ENCODE measurements around the gene POT1. TPM values are rescaled to one million over a fixed set of nuclear protein-coding genes. Genes with fewer than 3 reads are reported as not detected.

Gene POT1
- total and polyA plus RNA-seq, 2 of the 8 experiments (the other 6 are each of a cell fraction or from before 2014, with no cell fraction given) = 13.1 to 22.8 TPM

GRCh38 chr7:124922200-124922599 is 7.4 kb downstream of the POT1 start:
- H2BK120ac ChIP-seq (replicated peaks; ENCODE audit: low read depth, low read length) = no peak overlapping the region
- H3K9ac ChIP-seq (replicated peaks in 1 of 4; ENCODE audit: extremely low read depth in 1 of 4, low read depth in 3 of 4, low read length in 3 of 4) = no peak overlapping the region
- no peak overlapping the region for H3K18ac ChIP-seq (ENCODE audit: extremely low read depth, low read length)
- H2BK12ac ChIP-seq (ENCODE audit: low read depth, low read length) = no peak overlapping the region
- H2BK15ac ChIP-seq (ENCODE audit: low read length) = no peak overlapping the region
- H3K79me1 ChIP-seq (ENCODE audit: low read depth, low read length) = peaks cover 5% of the 10 kb centered on the region
- POLR2A ChIA-PET (ENCODE audit: partially characterized antibody) = no interaction called here
- no peak overlapping the region for H3K14ac ChIP-seq (ENCODE audit: insufficient read length)
- no peak overlapping the region for H3K23ac ChIP-seq (ENCODE audit: insufficient read length)
- H4K8ac ChIP-seq (ENCODE audit: extremely low read depth, insufficient read depth, low read length) = no peak overlapping the region
- H3K23me2 ChIP-seq (ENCODE audit: low read depth, low read length) = no peaks in the 10 kb centered on the region
- peaks cover 0 to 2% of the 10 kb centered on the region in 2 experiments for H4K20me1 ChIP-seq (replicated peaks in 1 of 2; ENCODE audit: control insufficient read depth in 1 of 2, insufficient read depth in 2 of 2, low read length in 2 of 2)
- no peak overlapping the region for H3K27ac ChIP-seq (ENCODE audit: low read depth, low read length)
- no peak overlapping the region for H3K4ac ChIP-seq (replicated peaks; ENCODE audit: insufficient read length, low read depth, low read length)
- H3K4me3 ChIP-seq (ENCODE audit: extremely low read depth in 1 of 4, insufficient read depth in 2 of 4, low read depth in 3 of 4, low read length in 4 of 4) = no peak overlapping the region
- H3K9me3 ChIP-seq (ENCODE audit: insufficient read depth in 2 of 2, low read depth in 1 of 2, low read length in 1 of 2) = no peaks in the 10 kb centered on the region
- CTCF ChIA-PET (ENCODE audit: partially characterized antibody) = no interaction called here
- H3K79me2 ChIP-seq (ENCODE audit: control insufficient read depth in 1 of 2, insufficient read depth in 2 of 2, low read length in 2 of 2) = peaks cover 0 to 87% of the 10 kb centered on the region in 2 experiments; a peak in 3 of 4 replicates
- H3K56ac ChIP-seq (replicated peaks; ENCODE audit: insufficient read length, low read depth, low read length) = no peak overlapping the region
- no peaks in the 10 kb centered on the region for H3K4me1 ChIP-seq (replicated peaks in 1 of 4; ENCODE audit: control insufficient read depth in 3 of 4, insufficient read depth in 4 of 4, low read length in 3 of 4)
- no peak for DNase-seq (ENCODE audit: low read depth in 1 of 2, low spot score in 2 of 2)
- H2AFZ ChIP-seq (ENCODE audit: low read length) = no peak overlapping the region
- H2AK5ac ChIP-seq (ENCODE audit: low read depth, low read length) = no peak overlapping the region
- TF ChIP-seq CREB1 (IDR thresholded peaks at IDR 0.05) (no peak), ZNF274 (IDR thresholded peaks at IDR 0.05; ENCODE audit: borderline replicate concordance, extremely low read depth, low read length) (no peak), CTBP2 (IDR thresholded peaks at IDR 0.05; ENCODE audit: borderline replicate concordance, insufficient read depth, insufficient read length, low read length) (no peak), TAF7 (optimal IDR thresholded peaks at IDR 0.05; ENCODE audit: borderline replicate concordance, low read depth, low read length) (no peak), HDAC2 (IDR thresholded peaks at IDR 0.05; ENCODE audit: borderline replicate concordance in 1 of 2, low read depth in 2 of 2, low read length in 2 of 2) (no peak), CBX8 (IDR thresholded peaks at IDR 0.05; ENCODE audit: borderline replicate concordance, low read depth, low read length) (no peak), BCL11A (IDR thresholded peaks at IDR 0.05; ENCODE audit: low read depth in 2 of 2, low read length in 2 of 2) (no peak), BRCA1 (IDR thresholded peaks at IDR 0.05; ENCODE audit: low read depth, low read length) (no peak), TBP (IDR thresholded peaks at IDR 0.05; ENCODE audit: low read depth, low read length) (no peak), KDM4A (IDR thresholded peaks at IDR 0.05; ENCODE audit: low read depth, low read length, severe bottlenecking) (no peak), GABPA (IDR thresholded peaks at IDR 0.05; ENCODE audit: borderline replicate concordance, insufficient read depth, low read length) (no peak), POLR2AphosphoS5 (IDR thresholded peaks at IDR 0.05; ENCODE audit: low read depth, low read length) (no peak), NANOG (IDR thresholded peaks at IDR 0.05; ENCODE audit: insufficient read depth, low read depth, low read length, poor library complexity, severe bottlenecking) (no peak), TEAD4 (IDR thresholded peaks at IDR 0.05; ENCODE audit: low read depth, low read length) (no peak), ASH2L (IDR thresholded peaks at IDR 0.05; ENCODE audit: low read length) (no peak), CHD2 (IDR thresholded peaks at IDR 0.05; ENCODE audit: low read length) (no peak), SRF (IDR thresholded peaks at IDR 0.05; ENCODE audit: low read depth, low read length) (no peak)
- no peak overlapping the region for H3K4me2 ChIP-seq (ENCODE audit: insufficient read depth in 1 of 2, low read depth in 2 of 2, low read length in 2 of 2)
- H4K5ac ChIP-seq (ENCODE audit: insufficient read length, low read depth, low read length) = no peak overlapping the region
- no peak overlapping the region for H2BK5ac ChIP-seq (ENCODE audit: low read depth, low read length)
- H4K91ac ChIP-seq (replicated peaks; ENCODE audit: insufficient read length, low read length) = no peak overlapping the region
- FAIRE-seq = no peak
- H3K27me3 ChIP-seq (replicated peaks in 1 of 4; ENCODE audit: control insufficient read depth in 3 of 4, extremely low read depth in 1 of 4, insufficient read depth in 3 of 4, low read length in 3 of 4) = no peaks in the 10 kb centered on the region
- no peaks in the 10 kb centered on the region; a peak in 1 of 8 replicates for H3K36me3 ChIP-seq (ENCODE audit: control insufficient read depth in 2 of 4, insufficient read depth in 4 of 4, low read length in 3 of 4)
- no peak overlapping the region for H2BK20ac ChIP-seq (ENCODE audit: low read length)
